Measurements from ENCODE around the gene SAPCD2.

Gene SAPCD2

GRCh38 chr9:137107982-137108381 is 37.6 kb upstream of the SAPCD2 start:
- no peak for DNase-seq

- DNase-seq, result no peak
Measured at GRCh38 chr9:137107312-137107921, 37.1 kb upstream of the SAPCD2 start.

- DNase-seq, result no peak
Measured at GRCh38 chr9:137106662-137107250, 36.4 kb upstream of the SAPCD2 start.

GRCh38 chr9:137105814-137106661 is 35.7 kb upstream of the SAPCD2 start:
- DNase-seq, result no peak

GRCh38 chr9:137103206-137103999 is 33.0 kb upstream of the SAPCD2 start:
- no peak for DNase-seq

- DNase-seq, result no peak
Measured at GRCh38 chr9:137099231-137099630, 28.9 kb upstream of the SAPCD2 start.

- DNase-seq, result no peak
Measured at GRCh38 chr9:137097761-137098462, 27.6 kb upstream of the SAPCD2 start.

GRCh38 chr9:137096785-137097546 is 26.6 kb upstream of the SAPCD2 start:
- DNase-seq, result no peak

- DNase-seq, result peak in 1 of 56 donors; percentile 16
Measured at GRCh38 chr9:137095664-137096517, 25.5 kb upstream of the SAPCD2 start.

GRCh38 chr9:137089232-137089947 is 19.0 kb upstream of the SAPCD2 start:
- DNase-seq, result peak in 1 of 56 donors; percentile 21

- no peak for DNase-seq
Measured at GRCh38 chr9:137088121-137088520, 17.8 kb upstream of the SAPCD2 start.

GRCh38 chr9:137087409-137087925 is 17.1 kb upstream of the SAPCD2 start:
- no peak for DNase-seq

GRCh38 chr9:137086531-137087408 is 16.4 kb upstream of the SAPCD2 start, which contains the start of gene MAN1B1:
Gene MAN1B1 (plus strand): TSS chr9:137086985. CDS start chr9:137087000, 15 bp downstream.
- DNase-seq, result peak; percentile 78 to 98 (median 96)

GRCh38 chr9:137085920-137086530 is 15.7 kb upstream of the SAPCD2 start:
- DNase-seq, result peak in 4 of 56 donors; percentile 30 to 50 (median 42)

- no peak for DNase-seq
Measured at GRCh38 chr9:137084526-137084925, 14.2 kb upstream of the SAPCD2 start.

- peak in 35 of 56 donors; percentile 26 to 86 (median 53) for DNase-seq
Measured at GRCh38 chr9:137083394-137084004, 13.1 kb upstream of the SAPCD2 start.
